ENCODE measurements around the gene HMCN1.

The HMCN1 gene

GRCh38 chr1:185920602-185921001 is 186.4 kb downstream of the HMCN1 start:
- Histone ChIP-seq H3F3A (ENCODE audit: control insufficient read depth, insufficient read depth) (no peaks in the 10 kb centered on the region), H3K4me3 (ENCODE audit: low read length) (no peak overlapping the region), H3K9me3 (ENCODE audit: control insufficient read depth, insufficient read depth, low read length) (no peaks in the 10 kb centered on the region), H3K27me3 (ENCODE audit: control insufficient read depth, low read length) (no peaks in the 10 kb centered on the region), H3K4me2 (ENCODE audit: low read length) (no peak overlapping the region), H3K9me2 (replicated peaks; ENCODE audit: control insufficient read depth, low read length) (no peaks in the 10 kb centered on the region), H3K27ac (ENCODE audit: low read depth, low read length) (no peak overlapping the region), H4K20me1 (ENCODE audit: control insufficient read depth, insufficient read depth, low read depth, low read length) (no peaks in the 10 kb centered on the region), H3K79me2 (ENCODE audit: control insufficient read depth, low read length) (no peaks in the 10 kb centered on the region), H3K36me3 (ENCODE audit: control insufficient read depth, low read length) (no peaks in the 10 kb centered on the region), H3K4me1 (ENCODE audit: control insufficient read depth, low read length) (no peaks in the 10 kb centered on the region)
- TF ChIP-seq, protein P1, sequence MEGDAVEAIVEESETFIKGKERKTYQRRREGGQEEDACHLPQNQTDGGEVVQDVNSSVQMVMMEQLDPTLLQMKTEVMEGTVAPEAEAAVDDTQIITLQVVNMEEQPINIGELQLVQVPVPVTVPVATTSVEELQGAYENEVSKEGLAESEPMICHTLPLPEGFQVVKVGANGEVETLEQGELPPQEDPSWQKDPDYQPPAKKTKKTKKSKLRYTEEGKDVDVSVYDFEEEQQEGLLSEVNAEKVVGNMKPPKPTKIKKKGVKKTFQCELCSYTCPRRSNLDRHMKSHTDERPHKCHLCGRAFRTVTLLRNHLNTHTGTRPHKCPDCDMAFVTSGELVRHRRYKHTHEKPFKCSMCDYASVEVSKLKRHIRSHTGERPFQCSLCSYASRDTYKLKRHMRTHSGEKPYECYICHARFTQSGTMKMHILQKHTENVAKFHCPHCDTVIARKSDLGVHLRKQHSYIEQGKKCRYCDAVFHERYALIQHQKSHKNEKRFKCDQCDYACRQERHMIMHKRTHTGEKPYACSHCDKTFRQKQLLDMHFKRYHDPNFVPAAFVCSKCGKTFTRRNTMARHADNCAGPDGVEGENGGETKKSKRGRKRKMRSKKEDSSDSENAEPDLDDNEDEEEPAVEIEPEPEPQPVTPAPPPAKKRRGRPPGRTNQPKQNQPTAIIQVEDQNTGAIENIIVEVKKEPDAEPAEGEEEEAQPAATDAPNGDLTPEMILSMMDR (IDR thresholded peaks at IDR 0.05; ENCODE audit: low read depth, low read length, poor library complexity, severe bottlenecking): no peak
- no peak for TF ChIP-seq EZH2phosphoT487 (IDR thresholded peaks at IDR 0.05; ENCODE audit: borderline replicate concordance, low read length)

DNA sequence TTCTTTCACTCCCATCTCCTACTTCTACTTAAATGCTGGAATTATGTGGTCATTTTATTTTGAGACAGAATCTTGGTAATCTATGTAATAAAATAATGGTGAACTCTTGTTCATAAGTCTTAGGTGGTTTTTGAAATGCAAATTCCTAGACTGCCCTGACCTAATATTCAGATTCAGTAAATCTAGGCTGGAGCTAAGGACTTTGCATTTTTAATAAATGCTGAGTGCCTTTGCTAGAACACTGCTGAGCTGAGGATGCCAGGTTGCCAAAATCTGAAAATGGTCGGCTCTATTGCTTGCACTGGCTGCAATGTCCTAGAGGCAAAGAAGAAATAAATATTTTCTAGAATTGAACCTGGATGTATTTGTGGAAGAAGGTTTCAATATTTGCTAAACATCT is 187.4 kb downstream of the HMCN1 start:
- H3K27ac ChIP-seq (ENCODE audit: low read depth, low read length): no peak overlapping the region
- TF ChIP-seq, protein P1 (IDR thresholded peaks at IDR 0.05; ENCODE audit: low read depth, low read length, poor library complexity, severe bottlenecking): no peak
- TF ChIP-seq EZH2phosphoT487 (IDR thresholded peaks at IDR 0.05; ENCODE audit: borderline replicate concordance, low read length): no peak
- no peaks in the 10 kb centered on the region for H3K36me3 ChIP-seq (ENCODE audit: control insufficient read depth, low read length)
- no peaks in the 10 kb centered on the region for H3K79me2 ChIP-seq (ENCODE audit: control insufficient read depth, low read length)
- H3F3A ChIP-seq (ENCODE audit: control insufficient read depth, insufficient read depth): no peaks in the 10 kb centered on the region
- no peak overlapping the region for H3K4me2 ChIP-seq (ENCODE audit: low read length)
- H3K4me3 ChIP-seq (ENCODE audit: low read length): no peak overlapping the region
- H3K4me1 ChIP-seq (ENCODE audit: control insufficient read depth, low read length): no peaks in the 10 kb centered on the region
- no peaks in the 10 kb centered on the region for H3K9me2 ChIP-seq (replicated peaks; ENCODE audit: control insufficient read depth, low read length)
- H4K20me1 ChIP-seq (ENCODE audit: control insufficient read depth, insufficient read depth, low read depth, low read length): no peaks in the 10 kb centered on the region
- no peaks in the 10 kb centered on the region for H3K27me3 ChIP-seq (ENCODE audit: control insufficient read depth, low read length)
- H3K9me3 ChIP-seq (ENCODE audit: control insufficient read depth, insufficient read depth, low read length): no peaks in the 10 kb centered on the region

GRCh38 chr1:185926588-185926987 is 192.4 kb downstream of the HMCN1 start:
- Histone ChIP-seq H3K9me3 (ENCODE audit: control insufficient read depth, insufficient read depth, low read length) (no peaks in the 10 kb centered on the region), H3K27ac (ENCODE audit: low read depth, low read length) (no peak overlapping the region), H3K36me3 (ENCODE audit: control insufficient read depth, low read length) (no peaks in the 10 kb centered on the region), H3K79me2 (ENCODE audit: control insufficient read depth, low read length) (no peaks in the 10 kb centered on the region), H3K9me2 (replicated peaks; ENCODE audit: control insufficient read depth, low read length) (no peaks in the 10 kb centered on the region), H4K20me1 (ENCODE audit: control insufficient read depth, insufficient read depth, low read depth, low read length) (no peaks in the 10 kb centered on the region), H3K4me3 (ENCODE audit: low read length) (no peak overlapping the region), H3K4me1 (ENCODE audit: control insufficient read depth, low read length) (peaks cover 7% of the 10 kb centered on the region), H3F3A (ENCODE audit: control insufficient read depth, insufficient read depth) (no peaks in the 10 kb centered on the region), H3K27me3 (ENCODE audit: control insufficient read depth, low read length) (no peaks in the 10 kb centered on the region), H3K4me2 (ENCODE audit: low read length) (no peak overlapping the region)
- TF ChIP-seq, protein P1 (IDR thresholded peaks at IDR 0.05; ENCODE audit: low read depth, low read length, poor library complexity, severe bottlenecking): no peak
- no peak for TF ChIP-seq EZH2phosphoT487 (IDR thresholded peaks at IDR 0.05; ENCODE audit: borderline replicate concordance, low read length)

DNA sequence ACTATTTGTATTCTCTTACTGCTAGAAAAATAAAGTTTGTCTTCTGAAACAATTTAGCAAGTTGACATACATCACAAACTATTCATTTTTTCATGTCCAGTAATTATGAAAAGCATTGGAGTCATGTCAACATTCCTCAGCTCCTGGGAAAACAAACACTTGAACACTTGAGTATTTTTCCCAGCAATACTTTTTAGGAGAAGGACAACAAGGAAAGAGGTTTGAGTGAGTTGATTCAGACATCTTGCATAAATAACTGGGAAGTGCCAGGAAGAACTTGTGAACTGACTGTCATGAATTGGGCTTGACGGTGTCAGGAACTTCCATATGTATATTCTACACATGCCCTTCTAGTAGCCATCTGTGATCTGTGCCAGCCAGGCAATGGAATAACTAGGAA is 195.6 kb downstream of the HMCN1 start:
- H3K9me2 ChIP-seq (replicated peaks; ENCODE audit: control insufficient read depth, low read length): no peaks in the 10 kb centered on the region
- no peak overlapping the region for H3K4me3 ChIP-seq (ENCODE audit: low read length)
- H3K79me2 ChIP-seq (ENCODE audit: control insufficient read depth, low read length): no peaks in the 10 kb centered on the region
- H3K27me3 ChIP-seq (ENCODE audit: control insufficient read depth, low read length): no peaks in the 10 kb centered on the region
- no peaks in the 10 kb centered on the region for H3K9me3 ChIP-seq (ENCODE audit: control insufficient read depth, insufficient read depth, low read length)
- TF ChIP-seq EZH2phosphoT487 (IDR thresholded peaks at IDR 0.05; ENCODE audit: borderline replicate concordance, low read length): no peak
- TF ChIP-seq, protein P1 (IDR thresholded peaks at IDR 0.05; ENCODE audit: low read depth, low read length, poor library complexity, severe bottlenecking): no peak
- H3F3A ChIP-seq (ENCODE audit: control insufficient read depth, insufficient read depth): no peaks in the 10 kb centered on the region
- no peaks in the 10 kb centered on the region for H3K36me3 ChIP-seq (ENCODE audit: control insufficient read depth, low read length)
- no peaks in the 10 kb centered on the region for H4K20me1 ChIP-seq (ENCODE audit: control insufficient read depth, insufficient read depth, low read depth, low read length)
- H3K27ac ChIP-seq (ENCODE audit: low read depth, low read length): no peak overlapping the region
- H3K4me1 ChIP-seq (ENCODE audit: control insufficient read depth, low read length): peaks cover 9% of the 10 kb centered on the region
- no peak overlapping the region for H3K4me2 ChIP-seq (ENCODE audit: low read length)

All from DOHH2 (cell line).